ENCODE measurements around the gene GPR142. TPM values are rescaled to one million over a fixed set of nuclear protein-coding genes. Genes with fewer than 3 reads are reported as not detected.

Gene GPR142
- total and polyA plus RNA-seq, 2 of the 13 experiments (the other 11 are each of a cell fraction or from before 2014, with no cell fraction given) = not detected

DNA sequence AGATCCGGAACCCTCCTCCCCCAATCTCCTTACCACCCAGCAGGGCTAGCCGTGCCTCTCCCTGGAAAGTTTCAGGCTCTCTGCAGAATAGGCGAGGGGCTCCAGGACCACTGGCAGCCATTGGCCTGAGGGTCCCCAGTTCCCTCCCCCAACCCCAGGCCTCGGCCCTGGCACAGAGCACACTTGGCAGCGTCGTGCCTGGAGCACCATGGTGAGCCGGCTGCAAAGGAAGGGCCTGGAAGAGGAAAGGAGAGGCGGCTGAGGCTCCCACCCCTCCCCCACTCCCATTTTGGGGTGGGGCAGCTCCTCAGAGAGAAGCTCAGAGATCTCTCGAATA, 5.3 kb upstream of the GPR142 start:
- DNase-seq (ENCODE audit: low spot score) = no peak
- Histone ChIP-seq H3K27ac (ENCODE audit: extremely low read length, insufficient read depth, low read length) (no peak overlapping the region), H3K4me1 (ENCODE audit: insufficient read depth, low read length) (no peaks in the 10 kb centered on the region), H4K20me1 (ENCODE audit: insufficient read depth, low read length) (no peaks in the 10 kb centered on the region), H3K4me2 (ENCODE audit: low read depth, low read length) (no peak overlapping the region), H3K9ac (ENCODE audit: insufficient read depth, low read depth, low read length) (no peak overlapping the region), H2AFZ (ENCODE audit: low read length) (no peak overlapping the region), H3K4me3 (replicated peaks in 1 of 3; ENCODE audit: insufficient read depth in 1 of 3, low read depth in 2 of 3, low read length in 3 of 3) (no peak overlapping the region), H3K79me2 (ENCODE audit: insufficient read depth, low read length) (no peaks in the 10 kb centered on the region), H3K36me3 (replicated peaks in 1 of 2; ENCODE audit: control insufficient read depth in 1 of 2, insufficient read depth in 2 of 2, low read length in 2 of 2) (no peaks in the 10 kb centered on the region), H3K27me3 (ENCODE audit: control insufficient read depth in 1 of 2, insufficient read depth in 2 of 2, low read length in 2 of 2) (peaks cover 4 to 66% of the 10 kb centered on the region in 2 experiments; a peak in 4 of 5 replicates), H3K9me3 (ENCODE audit: low read length) (no peaks in the 10 kb centered on the region)
- ChIA-PET CTCF (ENCODE audit: low intra/inter-chr PET ratio, low total read pairs) (interaction anchor here (2.0 kb wide), 1 partner anchor 61 kb away, joined by 10 read pairs; no protein-coding TSS in a partner anchor), POLR2A (no interaction called here)
- TF ChIP-seq FIP1L1 (IDR thresholded peaks at IDR 0.05; ENCODE audit: borderline replicate concordance, insufficient read depth, low read depth, low read length) = no peak
- in situ Hi-C loops (cut with HindIII; ENCODE audit: extremely low pct_ligation_motif_present, low pct_unique_long_range_greater_than_20kb) (no loop called here), intact Hi-C loops (cut with micrococcal nuclease; ENCODE audit: unreplicated experiment) (no loop called here)
- no TSS peak for BruUV-seq (replicated peaks)
- FAIRE-seq = no peak
- no peak for ATAC-seq
- 5% methylated on average over 9 of the region's 9 CpGs for WGBS (ENCODE audit: low lambda C conversion rate)

DNA sequence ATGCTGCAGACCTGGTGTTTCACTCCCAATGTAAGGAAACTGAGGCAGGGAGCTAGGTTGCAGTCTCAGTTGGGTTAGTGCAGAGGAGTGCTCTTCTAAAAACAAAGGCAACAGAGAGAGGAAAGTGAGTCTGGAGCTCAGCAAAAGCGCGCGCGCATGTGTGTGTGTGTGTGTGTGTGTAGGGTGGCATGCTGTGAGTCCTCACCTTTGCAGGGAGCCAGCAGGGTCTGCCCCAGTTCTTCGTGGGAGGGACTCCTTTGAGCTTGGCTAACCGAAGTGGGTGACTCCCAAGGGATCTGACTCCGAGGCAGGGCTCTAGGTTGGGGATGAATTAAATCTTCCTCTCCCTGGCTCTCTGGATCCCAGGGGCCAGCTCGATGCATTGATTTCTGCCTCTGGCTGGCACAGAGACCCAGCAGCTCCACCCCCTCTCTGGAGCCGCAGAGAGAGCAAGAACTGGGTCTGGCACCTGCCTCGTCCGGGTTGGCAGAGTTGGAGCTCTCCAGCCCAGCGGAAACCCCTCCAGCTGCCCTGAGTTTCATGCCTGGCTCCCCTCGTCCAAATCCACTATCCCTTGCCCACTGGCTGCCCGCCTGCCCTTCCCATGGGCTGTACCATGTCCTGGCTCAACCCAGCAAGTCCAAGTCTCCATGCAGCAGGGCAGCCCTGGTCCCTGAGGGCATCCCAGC, 4.4 kb upstream of the GPR142 start:
- intact Hi-C loops (cut with micrococcal nuclease; ENCODE audit: unreplicated experiment) (no loop called here), in situ Hi-C loops (cut with HindIII; ENCODE audit: extremely low pct_ligation_motif_present, low pct_unique_long_range_greater_than_20kb) (no loop called here)
- H4K20me1 ChIP-seq (ENCODE audit: insufficient read depth, low read length) = no peaks in the 10 kb centered on the region
- H3K36me3 ChIP-seq (replicated peaks in 1 of 2; ENCODE audit: control insufficient read depth in 1 of 2, insufficient read depth in 2 of 2, low read length in 2 of 2) = no peaks in the 10 kb centered on the region
- DNase-seq (ENCODE audit: low spot score) = no peak
- peaks cover 4 to 57% of the 10 kb centered on the region in 2 experiments; a peak in 4 of 5 replicates for H3K27me3 ChIP-seq (ENCODE audit: control insufficient read depth in 1 of 2, insufficient read depth in 2 of 2, low read length in 2 of 2)
- FAIRE-seq = no peak
- H2AFZ ChIP-seq (ENCODE audit: low read length) = no peak overlapping the region
- no peak overlapping the region for H3K4me2 ChIP-seq (ENCODE audit: low read depth, low read length)
- no peak overlapping the region for H3K9ac ChIP-seq (ENCODE audit: insufficient read depth, low read depth, low read length)
- POLR2A ChIA-PET = no interaction called here
- no peak overlapping the region for H3K4me3 ChIP-seq (replicated peaks in 1 of 3; ENCODE audit: insufficient read depth in 1 of 3, low read depth in 2 of 3, low read length in 3 of 3)
- no peaks in the 10 kb centered on the region for H3K4me1 ChIP-seq (ENCODE audit: insufficient read depth, low read length)
- H3K27ac ChIP-seq (ENCODE audit: extremely low read length, insufficient read depth, low read length) = no peak overlapping the region
- no peaks in the 10 kb centered on the region for H3K79me2 ChIP-seq (ENCODE audit: insufficient read depth, low read length)
- BruUV-seq (replicated peaks) = no TSS peak
- no peak for ATAC-seq
- CTCF ChIA-PET (ENCODE audit: low intra/inter-chr PET ratio, low total read pairs) = no interaction called here
- WGBS (ENCODE audit: low lambda C conversion rate) = 56% methylated on average over 6 of the region's 14 CpGs
- H3K9me3 ChIP-seq (ENCODE audit: low read length) = no peaks in the 10 kb centered on the region
- TF ChIP-seq, protein P1, sequence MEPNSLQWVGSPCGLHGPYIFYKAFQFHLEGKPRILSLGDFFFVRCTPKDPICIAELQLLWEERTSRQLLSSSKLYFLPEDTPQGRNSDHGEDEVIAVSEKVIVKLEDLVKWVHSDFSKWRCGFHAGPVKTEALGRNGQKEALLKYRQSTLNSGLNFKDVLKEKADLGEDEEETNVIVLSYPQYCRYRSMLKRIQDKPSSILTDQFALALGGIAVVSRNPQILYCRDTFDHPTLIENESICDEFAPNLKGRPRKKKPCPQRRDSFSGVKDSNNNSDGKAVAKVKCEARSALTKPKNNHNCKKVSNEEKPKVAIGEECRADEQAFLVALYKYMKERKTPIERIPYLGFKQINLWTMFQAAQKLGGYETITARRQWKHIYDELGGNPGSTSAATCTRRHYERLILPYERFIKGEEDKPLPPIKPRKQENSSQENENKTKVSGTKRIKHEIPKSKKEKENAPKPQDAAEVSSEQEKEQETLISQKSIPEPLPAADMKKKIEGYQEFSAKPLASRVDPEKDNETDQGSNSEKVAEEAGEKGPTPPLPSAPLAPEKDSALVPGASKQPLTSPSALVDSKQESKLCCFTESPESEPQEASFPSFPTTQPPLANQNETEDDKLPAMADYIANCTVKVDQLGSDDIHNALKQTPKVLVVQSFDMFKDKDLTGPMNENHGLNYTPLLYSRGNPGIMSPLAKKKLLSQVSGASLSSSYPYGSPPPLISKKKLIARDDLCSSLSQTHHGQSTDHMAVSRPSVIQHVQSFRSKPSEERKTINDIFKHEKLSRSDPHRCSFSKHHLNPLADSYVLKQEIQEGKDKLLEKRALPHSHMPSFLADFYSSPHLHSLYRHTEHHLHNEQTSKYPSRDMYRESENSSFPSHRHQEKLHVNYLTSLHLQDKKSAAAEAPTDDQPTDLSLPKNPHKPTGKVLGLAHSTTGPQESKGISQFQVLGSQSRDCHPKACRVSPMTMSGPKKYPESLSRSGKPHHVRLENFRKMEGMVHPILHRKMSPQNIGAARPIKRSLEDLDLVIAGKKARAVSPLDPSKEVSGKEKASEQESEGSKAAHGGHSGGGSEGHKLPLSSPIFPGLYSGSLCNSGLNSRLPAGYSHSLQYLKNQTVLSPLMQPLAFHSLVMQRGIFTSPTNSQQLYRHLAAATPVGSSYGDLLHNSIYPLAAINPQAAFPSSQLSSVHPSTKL (CRISPR knock-in tag; IDR thresholded peaks at IDR 0.05) = no peak
- no peak for TF ChIP-seq GZF1 (CRISPR knock-in tag; IDR thresholded peaks at IDR 0.05)
- TF ChIP-seq ZFYVE20 (CRISPR knock-in tag; IDR thresholded peaks at IDR 0.05; ENCODE audit: borderline replicate concordance, low read depth) = no peak
- no peak for TF ChIP-seq KAT2B (IDR thresholded peaks at IDR 0.05; ENCODE audit: borderline replicate concordance, low read depth, low read length)
- TF ChIP-seq NCOA5 (CRISPR knock-in tag; IDR thresholded peaks at IDR 0.05) = no peak
- TF ChIP-seq ZKSCAN8 (CRISPR knock-in tag; IDR thresholded peaks at IDR 0.05; ENCODE audit: borderline replicate concordance) = no peak
- TF ChIP-seq HNF4G (IDR thresholded peaks at IDR 0.05; ENCODE audit: borderline replicate concordance, low read depth, low read length) = no peak
- no peak for TF ChIP-seq HNF4G (CRISPR knock-in tag; IDR thresholded peaks at IDR 0.05; ENCODE audit: borderline replicate concordance, low read depth)
- TF ChIP-seq ZBTB44 (CRISPR knock-in tag; IDR thresholded peaks at IDR 0.05) = no peak
- TF ChIP-seq ZNF75D (CRISPR knock-in tag; IDR thresholded peaks at IDR 0.05; ENCODE audit: borderline replicate concordance) = no peak
- no peak for TF ChIP-seq ZFP36L2 (CRISPR knock-in tag; IDR thresholded peaks at IDR 0.05)
- TF ChIP-seq ZNF850 (CRISPR knock-in tag; conservative IDR thresholded peaks at IDR 0.05) = no peak

All from HepG2 (cell line).